Thyroid gland (tissue), 4 donors: Measurements from ENCODE around the gene SOCS3. TPM values are rescaled to one million over a fixed set of nuclear protein-coding genes. Genes with fewer than 3 reads are reported as not detected.

Experiments used
- small RNA-seq: library from RNA; depleted of rRNA; stranded (forward); fragments of <200 nt; gene quantifications from one replicate; pipeline ENCODE3, GENCODE V24; 2016
- total RNA-seq, 4 donors: library from RNA; depleted of rRNA; stranded (reverse); fragments of >200 nt; gene quantifications; one replicate each; pipeline ENCODE4 v1.2.3, GENCODE V29; 2016

Gene SOCS3
- total RNA-seq, 4 donors from 2014 or later: 9.2 to 110 (median 33.3) TPM

Small RNA genes lying within 50 kb of the gene (small RNA-seq; reads per million reads assigned to genes)
- not detected for gene RF00415
- gene RN7SL236P: not detected

Other genes with a start within 250 kb of the SOCS3 start
- 10 to 100 TPM in 3 of 4 donors, 1 to 10 TPM in 1; 10.0 to 22.8 (median 20.4) TPM for gene TMC6, start 231.3 kb downstream of the SOCS3 start, total RNA-seq
- gene TMC8, start 229.3 kb downstream of the SOCS3 start, total RNA-seq: 1 to 10 TPM; 1.4 to 4.7 (median 1.9) TPM
- gene C17orf99, start 213.7 kb downstream of the SOCS3 start, total RNA-seq: not detected
- 10 to 100 TPM; 47.9 to 83.8 (median 70.7) TPM for gene SYNGR2, start 191.5 kb downstream of the SOCS3 start, total RNA-seq
- 1 to 10 TPM; 1.1 to 2.7 (median 1.9) TPM for gene TK1, start 173.0 kb downstream of the SOCS3 start, total RNA-seq
- 10 to 100 TPM; 21.3 to 36.9 (median 33.5) TPM for gene AFMID, start 172.7 kb downstream of the SOCS3 start, total RNA-seq
- gene BIRC5, start 145.8 kb downstream of the SOCS3 start, total RNA-seq: under 1 TPM in 3 of 4 donors, not detected in 1; 0.11 to 0.83 (median 0.13) TPM
- gene TMEM235, start 128.4 kb downstream of the SOCS3 start, total RNA-seq: not detected
- 10 to 100 TPM; 41.2 to 87.2 (median 69.1) TPM for gene PGS1, start 18.6 kb upstream of the SOCS3 start, total RNA-seq
- gene DNAH17, start 217.3 kb upstream of the SOCS3 start, total RNA-seq: under 1 TPM; 0.21 to 0.67 (median 0.32) TPM